NCI-H510A treated with DMSO at 0.1 percent for 48 hours (cell line): ENCODE measurements around the gene PHTF1.
"Not testable (repeated sequence)": the region's sequence is repeated elsewhere in the genome, so short reads cannot be mapped to it uniquely, and the experiment has no call there.

Experiments
- DNase-seq: peaks from one replicate; lab custom pipeline; 2025; lab: John Stamatoyannopoulos, UW

The PHTF1 gene

GRCh38 chr1:113777561-113777960, 18.3 kb upstream of the PHTF1 start:
- DNase-seq, result no peak

- DNase-seq, result no peak
Measured at GRCh38 chr1:113770031-113770430, 10.7 kb upstream of the PHTF1 start.

GRCh38 chr1:113769601-113769970, 10.3 kb upstream of the PHTF1 start:
- no peak for DNase-seq

- no peak for DNase-seq
Measured at GRCh38 chr1:113768916-113769600, 9.8 kb upstream of the PHTF1 start.

GRCh38 chr1:113765306-113766230, 6.3 kb upstream of the PHTF1 start:
- DNase-seq, result no peak

- DNase-seq, result no peak
Measured at GRCh38 chr1:113763661-113764060, 4.4 kb upstream of the PHTF1 start.

GRCh38 chr1:113761937-113762336, 2.7 kb upstream of the PHTF1 start:
- no peak for DNase-seq

GRCh38 chr1:113760102-113761080, 1.1 kb upstream of the PHTF1 start:
- DNase-seq, result no peak

GRCh38 chr1:113758631-113759332, 504 bp downstream of the PHTF1 start:
- DNase-seq, result no peak

- no peak for DNase-seq
Measured at GRCh38 chr1:113756461-113756860, 2.8 kb downstream of the PHTF1 start.

GRCh38 chr1:113753333-113753732, 6.0 kb downstream of the PHTF1 start:
- not testable (repeated sequence) for DNase-seq

- no peak for DNase-seq
Measured at GRCh38 chr1:113751516-113751915, 7.8 kb downstream of the PHTF1 start.

GRCh38 chr1:113751114-113751513, 8.2 kb downstream of the PHTF1 start:
- no peak for DNase-seq

GRCh38 chr1:113749402-113749801, 9.9 kb downstream of the PHTF1 start:
- DNase-seq, result no peak

- DNase-seq, result no peak
Measured at GRCh38 chr1:113747376-113747775, 11.9 kb downstream of the PHTF1 start.

- no peak for DNase-seq
Measured at GRCh38 chr1:113745425-113745824, 13.9 kb downstream of the PHTF1 start.

- no peak for DNase-seq
Measured at GRCh38 chr1:113744114-113744513, 15.2 kb downstream of the PHTF1 start.

- DNase-seq, result no peak
Measured at GRCh38 chr1:113742515-113742914, 16.8 kb downstream of the PHTF1 start.

GRCh38 chr1:113734357-113735055, 24.8 kb downstream of the PHTF1 start:
- no peak for DNase-seq

- no peak for DNase-seq
Measured at GRCh38 chr1:113732802-113733201, 26.5 kb downstream of the PHTF1 start.

- no peak for DNase-seq
Measured at GRCh38 chr1:113721010-113721409, 38.3 kb downstream of the PHTF1 start.
